ENCODE measurements around the gene GRB7. TPM values are rescaled to one million over a fixed set of nuclear protein-coding genes. Genes with fewer than 3 reads are reported as not detected.
"Not testable (repeated sequence)": the region's sequence is repeated elsewhere in the genome, so short reads cannot be mapped to it uniquely, and the experiment has no call there.

Gene GRB7
- total RNA-seq, 1 experiment from 2014 or later, result not detected

DNA sequence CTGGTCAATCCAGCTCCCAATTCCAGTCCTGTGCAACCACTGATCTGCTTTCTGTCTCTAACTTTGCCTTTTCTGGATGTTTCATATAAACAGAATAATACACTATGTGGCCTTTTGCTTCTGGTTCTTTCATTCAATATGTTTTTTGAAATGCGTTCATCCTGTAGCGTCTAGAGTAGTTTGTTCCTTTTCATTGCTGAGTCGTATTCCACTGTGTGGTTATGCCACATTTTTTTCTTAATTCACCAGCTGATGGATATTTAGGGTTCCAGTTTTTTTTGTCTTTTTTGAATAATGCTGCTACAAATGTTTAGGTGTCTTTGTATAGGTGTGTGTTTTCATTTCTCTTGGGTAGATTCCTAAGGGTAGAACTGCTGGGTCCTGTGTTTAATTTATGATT, 5.2 kb upstream of the GRB7 start:
- no peak for DNase-seq (ENCODE audit: low read depth)

DNA sequence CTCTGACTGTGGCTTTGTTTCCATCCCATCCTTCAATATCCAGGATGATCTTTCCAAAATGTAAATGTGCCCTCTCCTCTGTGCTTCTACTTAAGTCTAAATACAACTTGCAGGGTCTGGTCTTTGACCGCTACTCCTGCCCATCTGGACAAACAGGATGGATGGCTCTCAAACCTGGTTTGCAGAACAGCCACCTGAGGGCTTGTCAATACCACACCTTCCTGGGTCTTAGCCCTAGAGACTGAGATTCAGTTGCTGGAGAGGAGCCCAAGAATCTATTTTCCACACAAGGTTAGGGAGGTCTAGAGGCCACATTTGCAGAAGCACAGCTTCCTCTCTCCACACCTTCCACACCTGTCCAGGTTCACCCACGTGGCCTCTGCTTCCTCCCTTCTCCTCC, 1.9 kb upstream of the GRB7 start:
- no peak for DNase-seq (ENCODE audit: low read depth)

DNA sequence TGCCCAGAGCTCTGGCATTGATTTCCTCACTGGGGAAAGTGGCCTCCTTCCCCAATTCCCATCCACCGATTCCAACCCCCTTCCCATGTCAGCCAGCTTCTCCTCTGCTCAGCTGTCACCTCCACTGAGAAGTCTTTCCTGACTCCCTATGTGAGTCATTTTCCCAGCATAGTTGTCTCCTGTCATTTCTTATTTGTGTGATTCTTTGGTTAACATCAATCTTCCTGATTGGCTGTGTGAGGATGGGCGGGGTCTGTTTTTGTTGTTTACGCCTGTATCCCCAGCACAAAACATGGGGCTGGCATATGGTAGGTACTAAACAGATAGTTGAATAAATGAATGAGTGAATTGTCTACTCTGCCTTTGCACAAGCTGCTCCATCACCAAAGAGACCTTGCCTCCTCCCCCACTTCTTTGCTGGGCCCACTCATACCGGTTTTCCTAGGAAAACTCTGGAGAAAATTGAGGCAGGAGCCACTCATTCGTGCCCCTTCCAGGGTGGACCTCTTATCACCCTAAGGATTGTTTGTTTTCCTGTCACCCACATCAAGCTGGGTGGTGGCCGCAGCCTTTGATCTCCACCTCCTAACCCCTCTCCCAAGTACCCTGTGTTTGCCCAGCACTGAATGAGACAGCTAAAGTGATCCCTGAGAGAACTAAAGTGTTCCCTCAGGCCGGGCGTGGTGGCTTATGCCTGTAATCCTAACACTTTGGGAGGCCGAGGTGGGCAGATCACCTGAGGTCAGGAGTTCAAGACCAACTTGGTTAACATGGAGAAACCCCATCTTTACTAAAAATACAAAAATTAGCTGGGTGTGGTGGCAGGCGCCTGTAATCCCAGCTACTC, 1.2 kb upstream of the GRB7 start:
- peak; percentile 56 for DNase-seq (ENCODE audit: low read depth)

DNA sequence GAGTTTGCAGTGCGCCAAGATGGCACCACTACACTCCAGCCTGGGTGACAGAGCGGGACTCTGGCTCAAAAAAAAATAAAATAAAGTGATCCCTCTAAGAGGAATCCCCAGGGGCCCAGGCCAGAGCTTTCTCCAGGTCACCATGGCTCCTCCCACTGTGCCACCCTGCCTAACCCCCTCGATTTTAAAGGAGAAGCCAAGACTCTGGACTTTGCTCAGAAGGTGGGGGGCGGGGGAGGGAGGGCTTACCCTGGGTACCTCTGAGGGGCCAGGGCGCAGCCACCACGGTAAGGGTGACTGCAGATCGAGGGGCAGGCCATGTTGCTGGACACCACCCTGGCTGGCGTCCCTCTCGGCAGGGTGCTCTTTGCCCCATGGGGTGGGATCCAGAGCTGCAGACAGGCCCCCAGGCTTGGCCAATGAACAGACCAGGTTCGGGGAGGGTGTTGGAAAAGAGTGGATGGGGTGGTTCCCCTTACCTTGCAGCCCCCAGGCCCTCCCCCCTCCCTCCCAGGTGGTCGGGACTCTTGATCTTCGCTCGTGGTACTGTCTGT, 455 bp upstream of the GRB7 start:
- no peak for DNase-seq (ENCODE audit: low read depth)

DNA sequence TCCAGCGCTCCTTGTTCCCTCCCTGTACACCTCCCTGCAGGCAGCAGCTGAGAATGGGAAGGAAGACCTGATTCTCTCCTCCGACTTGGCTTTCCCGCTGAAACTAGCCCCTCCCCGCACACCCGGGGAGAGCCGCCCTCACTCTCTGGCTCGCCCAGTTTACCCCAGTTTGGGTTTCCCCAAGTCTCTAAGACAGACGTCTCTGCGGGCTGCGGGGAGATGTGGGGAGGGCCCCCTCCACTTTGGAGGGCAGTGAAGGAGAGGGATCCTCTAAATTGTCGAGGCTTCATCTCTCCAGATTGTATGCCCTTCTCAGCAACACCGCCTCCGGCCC, 797 bp downstream of the GRB7 start:
- no peak for DNase-seq (ENCODE audit: low read depth)

DNA sequence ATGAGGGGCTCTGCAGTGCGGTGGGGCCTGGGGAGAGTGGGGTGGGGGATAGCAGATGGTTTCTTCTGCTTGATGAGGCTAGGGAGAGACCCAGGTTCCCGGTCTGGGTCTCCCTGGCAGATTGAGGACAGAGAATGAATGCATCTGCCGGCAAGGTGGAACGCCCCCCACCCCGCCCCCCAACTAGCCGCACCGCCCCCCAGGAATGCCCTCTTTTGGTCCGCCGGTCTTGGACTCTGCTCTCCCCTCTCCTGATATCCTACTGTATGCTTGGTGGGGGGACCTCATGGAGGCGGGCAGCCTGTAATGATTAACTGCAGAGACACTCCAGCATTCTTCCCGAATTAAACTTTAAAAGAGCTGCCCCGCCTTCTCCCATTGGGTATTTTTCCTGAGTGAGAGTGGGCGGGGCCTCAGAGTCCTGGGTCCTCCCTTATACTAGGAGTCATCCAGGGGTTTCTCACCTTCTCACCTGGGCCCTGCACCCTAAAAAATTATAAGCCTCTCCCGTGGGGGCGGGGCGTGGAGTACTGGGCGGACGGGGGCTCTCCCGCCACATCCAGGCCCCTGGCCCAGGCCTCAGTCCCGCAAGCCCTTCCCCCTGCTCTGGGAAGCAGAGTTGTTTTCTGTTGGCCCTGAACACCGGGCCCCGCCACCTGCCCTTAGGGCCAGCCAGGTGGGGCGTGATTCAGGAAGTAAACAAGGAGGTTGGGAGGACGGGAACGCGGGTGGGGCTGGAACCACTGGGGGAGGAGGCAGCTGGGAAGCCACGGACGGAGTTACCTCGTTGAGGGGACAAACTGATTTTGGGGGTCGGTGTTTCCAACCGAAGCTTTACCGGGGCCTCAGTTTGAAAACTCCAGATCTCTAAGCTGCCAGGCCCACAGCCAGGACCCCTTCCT, 1.5 kb downstream of the GRB7 start:
- peak; percentile 64 for DNase-seq (ENCODE audit: low read depth)

DNA sequence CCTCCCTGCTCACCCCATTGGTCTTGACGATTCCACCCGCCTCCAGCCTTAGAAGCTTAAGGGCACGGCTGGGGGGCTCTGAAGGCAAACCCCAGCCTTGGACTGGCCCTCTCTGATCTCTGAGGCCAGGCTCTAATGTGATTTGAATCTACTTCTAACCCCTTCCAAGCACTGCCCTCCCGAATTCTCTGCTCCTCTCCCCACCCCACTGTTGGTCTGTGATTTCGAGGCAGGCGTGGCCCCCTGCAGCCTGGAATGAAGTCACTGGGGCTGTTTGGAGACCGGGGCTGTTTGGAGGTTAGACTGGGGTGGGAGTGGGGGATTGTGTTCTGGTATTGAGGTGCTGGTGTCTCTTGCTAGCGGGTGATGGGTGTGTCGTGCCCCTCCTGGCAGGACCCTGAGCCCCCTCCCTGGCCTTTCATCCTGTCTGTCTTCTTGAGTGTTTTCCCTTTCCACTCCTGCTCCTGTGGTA, 2.2 kb downstream of the GRB7 start:
- no peak for DNase-seq (ENCODE audit: low read depth)

DNA sequence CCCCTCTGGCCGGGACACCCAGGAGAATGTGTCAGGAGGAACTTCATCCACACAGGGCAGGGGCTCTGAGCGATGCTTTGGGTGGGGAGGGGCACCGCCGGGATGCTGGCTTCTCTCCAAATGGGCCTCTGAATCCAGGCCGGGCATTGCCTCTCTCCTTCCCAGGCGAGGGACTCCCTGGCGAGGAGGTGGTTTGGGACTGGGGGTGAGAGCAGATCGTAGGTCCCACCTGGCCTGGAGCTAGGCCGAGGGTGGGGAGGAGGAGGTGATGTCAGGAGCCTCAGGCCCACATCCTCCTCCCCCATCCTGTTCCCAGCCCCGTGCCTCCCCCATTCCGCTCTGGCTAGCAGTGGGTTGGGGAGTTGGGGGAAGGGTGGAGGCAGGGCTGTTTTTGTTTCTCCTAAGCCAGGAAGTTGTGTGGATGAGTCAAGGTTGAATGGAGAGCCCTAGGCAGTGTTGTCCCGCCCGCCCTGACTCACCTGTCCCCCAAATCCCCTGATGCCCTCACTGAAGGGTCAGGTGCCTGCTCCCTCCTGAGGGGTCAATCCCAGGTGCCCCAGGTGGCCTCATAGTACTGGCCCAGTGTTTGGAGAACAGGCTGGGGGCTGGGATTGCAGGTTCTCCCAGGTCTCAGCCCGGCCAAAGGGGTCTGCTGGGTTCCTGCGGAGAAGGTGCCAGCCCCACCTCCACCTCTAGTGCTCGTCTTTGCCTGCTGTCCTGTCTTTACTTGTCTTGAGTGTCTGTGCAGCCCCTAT, 2.8 kb downstream of the GRB7 start:
- DNase-seq (ENCODE audit: low read depth), result peak; percentile 86

DNA sequence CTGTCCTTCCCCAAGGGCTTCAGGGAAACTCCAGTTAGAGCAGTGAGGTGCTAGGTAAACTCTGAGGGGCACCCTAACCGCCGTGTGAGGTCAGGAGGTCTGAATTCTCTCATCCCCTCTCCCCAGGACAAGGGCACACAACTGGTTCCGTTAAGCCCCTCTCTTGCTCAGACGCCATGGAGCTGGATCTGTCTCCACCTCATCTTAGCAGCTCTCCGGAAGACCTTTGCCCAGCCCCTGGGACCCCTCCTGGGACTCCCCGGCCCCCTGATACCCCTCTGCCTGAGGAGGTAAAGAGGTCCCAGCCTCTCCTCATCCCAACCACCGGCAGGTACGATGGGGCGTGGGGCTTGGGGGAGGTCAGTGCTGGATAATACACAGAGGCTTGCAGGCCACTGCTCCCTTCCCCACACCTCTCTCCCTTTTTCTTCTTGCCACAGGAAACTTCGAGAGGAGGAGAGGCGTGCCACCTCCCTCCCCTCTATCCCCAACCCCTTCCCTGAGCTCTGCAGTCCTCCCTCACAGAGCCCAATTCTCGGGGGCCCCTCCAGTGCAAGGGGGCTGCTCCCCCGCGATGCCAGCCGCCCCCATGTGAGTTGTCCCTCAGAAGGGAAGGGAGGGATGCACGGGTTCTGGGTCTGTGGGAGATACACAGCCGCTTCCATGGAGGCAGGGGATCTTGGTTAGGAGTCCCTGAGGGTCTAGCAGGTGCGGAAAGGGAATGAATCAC, 4.6 kb downstream of the GRB7 start:
- DNase-seq (ENCODE audit: low read depth), result no peak

DNA sequence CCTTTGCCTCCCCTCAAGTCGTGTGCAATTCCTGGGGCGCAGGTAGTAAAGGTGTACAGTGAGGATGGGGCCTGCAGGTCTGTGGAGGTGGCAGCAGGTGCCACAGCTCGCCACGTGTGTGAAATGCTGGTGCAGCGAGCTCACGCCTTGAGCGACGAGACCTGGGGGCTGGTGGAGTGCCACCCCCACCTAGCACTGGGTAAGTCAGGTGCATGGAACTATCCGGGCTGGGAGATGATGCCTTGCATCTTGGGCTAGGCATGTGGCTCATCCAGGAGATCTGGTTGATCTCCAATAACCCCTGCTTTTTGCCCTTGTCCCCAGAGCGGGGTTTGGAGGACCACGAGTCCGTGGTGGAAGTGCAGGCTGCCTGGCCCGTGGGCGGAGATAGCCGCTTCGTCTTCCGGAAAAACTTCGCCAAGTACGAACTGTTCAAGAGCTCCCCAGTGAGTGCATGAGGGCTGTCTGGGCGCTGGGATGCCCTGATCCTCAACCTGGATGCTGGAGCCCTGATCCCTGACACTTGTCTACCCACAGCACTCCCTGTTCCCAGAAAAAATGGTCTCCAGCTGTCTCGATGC, 5.2 kb downstream of the GRB7 start:
- no peak for DNase-seq (ENCODE audit: low read depth)

DNA sequence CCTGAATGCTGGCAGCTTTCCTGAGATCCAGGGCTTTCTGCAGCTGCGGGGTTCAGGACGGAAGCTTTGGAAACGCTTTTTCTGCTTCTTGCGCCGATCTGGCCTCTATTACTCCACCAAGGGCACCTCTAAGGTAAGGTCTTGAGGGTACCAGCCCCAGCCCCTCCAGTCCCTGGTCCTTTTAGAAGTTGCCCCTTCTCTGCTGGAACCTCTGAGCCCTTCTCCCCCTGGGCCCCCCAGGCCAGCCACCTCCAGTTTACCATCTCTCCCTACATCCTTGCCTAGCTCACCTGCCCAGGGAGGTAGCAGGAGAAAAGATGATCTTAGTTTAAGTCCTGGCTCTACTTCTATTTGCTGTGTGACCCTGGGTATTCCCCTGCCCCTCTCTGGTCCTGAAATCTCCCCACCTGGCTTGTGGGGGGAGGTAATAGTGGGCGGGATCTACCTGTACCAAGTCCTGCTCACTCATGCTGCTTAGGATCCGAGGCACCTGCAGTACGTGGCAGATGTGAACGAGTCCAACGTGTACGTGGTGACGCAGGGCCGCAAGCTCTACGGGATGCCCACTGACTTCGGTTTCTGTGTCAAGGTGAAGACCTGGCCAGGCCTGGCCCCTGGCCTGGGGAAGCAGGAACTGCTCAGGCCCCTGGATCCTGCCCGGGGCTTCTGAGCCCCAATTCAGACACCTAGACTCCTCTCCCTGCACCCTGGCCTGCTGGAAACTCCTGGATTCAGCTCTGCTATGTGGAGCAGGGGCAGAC, 6.5 kb downstream of the GRB7 start:
- DNase-seq (ENCODE audit: low read depth), result no peak

DNA sequence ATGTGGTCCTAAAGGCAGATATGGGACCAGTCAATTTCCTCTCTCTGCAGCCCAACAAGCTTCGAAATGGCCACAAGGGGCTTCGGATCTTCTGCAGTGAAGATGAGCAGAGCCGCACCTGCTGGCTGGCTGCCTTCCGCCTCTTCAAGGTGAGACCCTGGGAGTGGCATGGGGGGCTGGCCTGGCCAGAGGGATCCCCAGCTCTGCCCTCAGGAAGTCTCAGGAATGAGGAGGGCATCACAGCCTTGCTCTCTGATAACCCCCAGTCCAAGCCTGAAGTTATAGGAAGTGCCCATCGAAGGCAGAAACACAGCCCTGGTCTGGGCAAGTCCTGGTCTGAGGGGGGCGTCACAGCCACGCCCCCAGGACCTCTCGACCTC, 7.1 kb downstream of the GRB7 start:
- DNase-seq (ENCODE audit: low read depth), result no peak

DNA sequence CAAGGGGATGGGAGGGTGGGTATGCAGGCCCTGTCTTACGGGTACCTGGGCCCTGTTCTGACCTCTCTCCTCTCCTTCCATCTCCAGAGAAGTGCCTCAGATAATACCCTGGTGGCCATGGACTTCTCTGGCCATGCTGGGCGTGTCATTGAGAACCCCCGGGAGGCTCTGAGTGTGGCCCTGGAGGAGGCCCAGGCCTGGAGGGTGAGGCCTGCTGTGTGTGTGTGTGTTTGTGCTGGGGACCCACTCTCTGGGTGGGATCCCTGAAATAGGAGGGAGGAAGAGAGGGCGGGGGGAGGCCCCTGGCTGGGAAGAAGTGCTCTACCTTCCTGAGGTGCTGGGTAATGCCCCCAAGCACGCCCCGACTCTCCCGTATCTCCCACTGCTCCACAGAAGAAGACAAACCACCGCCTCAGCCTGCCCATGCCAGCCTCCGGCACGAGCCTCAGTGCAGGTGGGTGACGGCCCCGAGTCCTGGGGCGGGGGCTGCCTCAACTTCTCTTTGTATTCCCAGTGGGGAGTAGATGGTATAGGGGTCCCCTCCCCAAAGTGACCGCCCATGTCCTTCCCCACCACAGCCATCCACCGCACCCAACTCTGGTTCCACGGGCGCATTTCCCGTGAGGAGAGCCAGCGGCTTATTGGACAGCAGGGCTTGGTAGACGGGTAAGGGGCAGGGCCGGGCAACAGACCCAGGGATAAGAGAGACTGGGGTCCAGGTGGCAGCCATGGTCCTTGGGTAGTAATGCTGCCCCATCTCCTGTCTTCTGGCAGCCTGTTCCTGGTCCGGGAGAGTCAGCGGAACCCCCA, 7.8 kb downstream of the GRB7 start:
- no peak for DNase-seq (ENCODE audit: low read depth)

DNA sequence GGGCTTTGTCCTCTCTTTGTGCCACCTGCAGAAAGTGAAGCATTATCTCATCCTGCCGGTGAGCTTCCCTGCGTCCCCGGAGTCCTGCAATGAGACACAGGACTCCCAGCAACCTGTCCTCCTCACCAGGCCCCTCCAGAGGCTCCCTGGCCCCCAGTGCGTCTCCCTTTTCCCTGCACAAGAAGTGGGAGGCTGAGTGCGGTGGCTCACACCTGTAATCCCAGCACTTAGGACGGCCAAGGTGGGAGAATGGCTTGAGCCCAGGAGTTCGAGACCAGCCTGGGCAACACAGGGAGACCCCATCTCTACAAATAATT, 8.4 kb downstream of the GRB7 start:
- no peak for DNase-seq (ENCODE audit: low read depth)

DNA sequence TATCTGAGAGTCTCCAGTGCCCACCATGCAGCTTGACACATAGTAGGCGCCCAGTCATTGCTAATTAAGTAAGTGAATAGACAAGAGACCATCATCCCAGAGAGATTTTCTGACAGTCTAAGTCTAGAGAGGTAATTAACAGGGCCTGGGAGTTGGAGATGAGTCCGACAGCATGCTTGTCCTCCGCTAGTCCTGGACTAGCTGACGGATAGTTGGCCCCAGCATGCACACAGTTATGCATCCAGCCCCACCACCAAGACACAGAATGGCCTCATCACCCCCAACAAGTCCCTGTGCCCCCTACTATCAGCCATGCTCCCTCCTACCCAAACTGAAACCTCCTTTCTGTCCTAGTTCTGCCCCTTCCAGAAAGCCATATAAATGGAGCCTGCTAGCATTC, 10.0 kb downstream of the GRB7 start:
- no peak for DNase-seq (ENCODE audit: low read depth)

DNA sequence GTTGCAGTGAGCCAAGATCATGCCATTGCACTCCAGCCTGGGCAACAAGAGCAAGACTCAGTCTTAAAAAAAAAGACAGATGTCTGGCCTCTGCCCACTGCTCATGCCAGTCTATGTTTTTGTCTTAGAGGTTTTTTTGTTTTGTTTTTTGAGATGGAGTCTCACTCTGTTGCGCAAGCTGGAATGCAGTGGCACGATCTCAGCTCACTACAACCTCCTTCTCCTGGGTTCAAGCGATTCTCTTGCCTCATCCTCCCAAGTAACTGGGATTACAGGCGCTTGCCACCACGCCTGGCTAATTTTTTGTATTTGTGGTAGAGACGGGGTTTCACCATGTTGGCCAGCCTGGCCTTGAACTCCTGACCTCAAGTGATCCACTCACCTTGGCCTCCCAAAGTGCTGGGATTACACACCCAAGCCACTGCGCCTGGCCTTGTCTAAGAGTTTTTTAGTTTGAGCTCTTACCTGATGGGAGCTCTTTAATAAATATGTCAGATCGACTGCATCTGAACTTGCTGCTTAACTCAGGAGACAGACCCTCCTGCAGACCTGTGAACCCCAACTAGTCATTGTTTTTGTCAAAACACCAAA, 10.8 kb downstream of the GRB7 start:
- DNase-seq (ENCODE audit: low read depth), result not testable (repeated sequence)

DNA sequence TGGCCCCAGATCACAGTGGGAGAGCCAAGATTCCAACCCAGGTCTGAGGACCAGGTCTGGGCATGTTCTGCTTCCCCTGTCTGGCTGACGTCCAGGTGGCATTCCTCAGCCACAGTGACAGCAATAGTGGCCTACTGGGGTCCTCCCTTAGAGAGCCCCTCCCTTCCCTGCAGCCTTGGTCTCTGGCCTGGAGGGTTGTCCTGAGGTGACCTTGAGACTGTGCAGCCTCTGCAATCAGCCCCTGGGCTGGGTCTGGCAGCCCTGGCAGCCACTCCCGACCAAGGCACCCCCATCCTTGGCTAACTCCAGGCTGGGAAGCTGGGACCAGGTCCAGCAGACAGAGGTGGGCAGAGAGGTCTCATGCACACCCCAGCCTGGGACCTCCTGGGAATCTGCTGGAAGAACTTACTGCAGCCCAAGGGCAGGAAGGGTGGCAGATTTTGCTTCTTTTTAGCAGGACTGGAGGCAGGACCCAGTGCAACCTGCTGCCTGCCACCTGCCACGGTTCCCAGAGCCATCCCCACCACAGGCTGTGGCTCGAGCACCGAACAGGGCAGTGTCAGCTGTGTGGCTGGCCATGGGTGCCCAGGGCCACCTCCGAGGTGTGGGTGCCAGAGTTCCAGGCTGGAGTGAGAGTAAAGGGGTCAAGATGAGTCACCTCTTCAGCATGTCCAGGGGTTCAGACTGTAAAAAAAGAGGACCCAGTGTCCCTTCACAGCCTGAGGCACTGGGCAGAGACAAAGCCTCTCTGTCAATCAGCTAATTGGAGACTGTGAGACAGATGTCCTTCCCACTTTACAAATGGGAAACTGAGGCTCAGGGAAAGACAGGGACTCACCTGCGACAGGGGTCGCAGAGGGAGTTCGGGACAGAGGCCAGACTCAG, 12.6 kb downstream of the GRB7 start:
- DNase-seq (ENCODE audit: low read depth), result no peak

DNA sequence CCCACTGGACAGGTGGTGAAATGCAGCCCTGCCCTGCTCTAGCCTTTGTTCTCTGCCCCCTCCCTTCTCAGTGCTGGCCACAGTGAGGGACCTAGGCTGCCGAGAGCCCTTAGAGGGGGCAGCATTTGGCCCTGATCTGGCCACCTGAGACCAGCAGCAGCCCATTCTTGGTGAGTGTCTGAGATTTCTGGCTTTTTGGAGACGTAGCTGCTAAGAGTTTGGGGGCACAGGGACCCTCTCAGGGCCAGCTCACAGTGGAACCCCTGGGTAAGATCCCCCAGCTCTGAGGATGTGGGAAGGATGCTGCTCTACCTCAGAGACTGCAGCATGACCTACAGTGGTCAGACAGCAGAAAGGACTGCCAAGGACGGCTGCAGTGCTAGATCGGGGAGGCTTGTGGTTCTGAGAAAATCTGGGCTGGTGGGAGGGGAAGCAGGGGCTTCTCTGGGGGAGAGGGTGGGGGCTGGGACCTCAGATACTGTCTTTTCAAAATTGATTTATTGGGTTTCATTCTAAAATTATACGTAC, 13.3 kb downstream of the GRB7 start:
- no peak for DNase-seq (ENCODE audit: low read depth)

Measured in M059J (cell line).